HEK293T (cell line): ENCODE results near the gene KIR3DL2.
"Not testable (repeated sequence)": the region's sequence is repeated elsewhere in the genome, so short reads cannot be mapped to it uniquely, and the experiment has no call there.

Experiments
- CTCF ChIA-PET: fragments of 350-600 bp; formaldehyde crosslinking; extraction: SDS; loops from one replicate; lab custom pipeline; 2021; ENCODE audit warnings: antibody characterized with exemption, inconsistent platforms; lab: Yijun Ruan, JAX
- POLR2A ChIA-PET: fragments of 350-600 bp; formaldehyde crosslinking; extraction: SDS; loops from one replicate; lab custom pipeline; 2020; ENCODE audit warnings: antibody characterized with exemption, inconsistent platforms; lab: Yijun Ruan, JAX
- DNase-seq: peaks from one replicate; pipeline ENCODE4 v3.0.0; 2012; ENCODE audit warnings: mixed read lengths; ENCODE audit errors: extremely low spot score
- ARNT ChIP-seq: fragments of 450-650 bp; IDR thresholded peaks from 2 replicates; pipeline ENCODE4 v1.6.1; 2017; ENCODE audit warnings: mild to moderate bottlenecking
- BHLHE40 ChIP-seq: fragments of 450-650 bp; IDR thresholded peaks from 2 replicates; pipeline ENCODE4 v1.6.1; 2016; ENCODE audit warnings: mild to moderate bottlenecking, moderate library complexity, borderline replicate concordance
- CTBP1 ChIP-seq: fragments of 450-650 bp; IDR thresholded peaks from 2 replicates; pipeline ENCODE4 v1.6.1; 2016; ENCODE audit warnings: borderline replicate concordance
- ELF4 ChIP-seq: fragments of 450-650 bp; IDR thresholded peaks from 2 replicates; pipeline ENCODE4 v1.6.1; 2017; ENCODE audit warnings: antibody characterized with exemption
- FOXA1 ChIP-seq: fragments of 450-650 bp; IDR thresholded peaks from 2 replicates; pipeline ENCODE4 v1.6.1; 2016; ENCODE audit warnings: mild to moderate bottlenecking
- FOXK2 ChIP-seq: fragments of 450-650 bp; IDR thresholded peaks from 2 replicates; pipeline ENCODE4 v1.6.1; 2016; ENCODE audit warnings: mild to moderate bottlenecking
- FOXM1 ChIP-seq: fragments of 450-650 bp; IDR thresholded peaks from 2 replicates; pipeline ENCODE4 v1.6.1; 2017; ENCODE audit warnings: mild to moderate bottlenecking, borderline replicate concordance
- HDGF ChIP-seq: fragments of 450-650 bp; IDR thresholded peaks from 2 replicates; pipeline ENCODE4 v1.6.1; 2017; ENCODE audit warnings: antibody characterized with exemption, borderline replicate concordance
- L3MBTL2 ChIP-seq: fragments of 450-650 bp; conservative IDR thresholded peaks from 2 replicates; pipeline ENCODE4 v1.6.1; 2016; ENCODE audit warnings: mild to moderate bottlenecking
- LEF1 ChIP-seq: fragments of 450-650 bp; IDR thresholded peaks from 2 replicates; pipeline ENCODE4 v1.6.1; 2017; ENCODE audit warnings: mild to moderate bottlenecking, borderline replicate concordance
- NFRKB ChIP-seq: fragments of 450-650 bp; IDR thresholded peaks from 2 replicates; pipeline ENCODE4 v1.6.1; 2016; ENCODE audit warnings: mild to moderate bottlenecking, moderate library complexity
- SP1 ChIP-seq: fragments of 450-650 bp; IDR thresholded peaks from 2 replicates; pipeline ENCODE4 v1.6.1; 2017
- SUZ12 ChIP-seq: fragments of 450-650 bp; IDR thresholded peaks from 2 replicates; pipeline ENCODE4 v1.6.1; 2016; ENCODE audit warnings: mild to moderate bottlenecking
- TARDBP ChIP-seq: fragments of 450-650 bp; IDR thresholded peaks from 2 replicates; pipeline ENCODE4 v1.6.1; 2016
- ZNF384 ChIP-seq: fragments of 450-650 bp; IDR thresholded peaks from 2 replicates; pipeline ENCODE4 v1.6.1; 2016
- TF ChIP-seq, protein P1 (sequence below): fragments of 450-650 bp; IDR thresholded peaks from 2 replicates; pipeline ENCODE4 v1.6.1; 2016

The KIR3DL2 gene

DNA sequence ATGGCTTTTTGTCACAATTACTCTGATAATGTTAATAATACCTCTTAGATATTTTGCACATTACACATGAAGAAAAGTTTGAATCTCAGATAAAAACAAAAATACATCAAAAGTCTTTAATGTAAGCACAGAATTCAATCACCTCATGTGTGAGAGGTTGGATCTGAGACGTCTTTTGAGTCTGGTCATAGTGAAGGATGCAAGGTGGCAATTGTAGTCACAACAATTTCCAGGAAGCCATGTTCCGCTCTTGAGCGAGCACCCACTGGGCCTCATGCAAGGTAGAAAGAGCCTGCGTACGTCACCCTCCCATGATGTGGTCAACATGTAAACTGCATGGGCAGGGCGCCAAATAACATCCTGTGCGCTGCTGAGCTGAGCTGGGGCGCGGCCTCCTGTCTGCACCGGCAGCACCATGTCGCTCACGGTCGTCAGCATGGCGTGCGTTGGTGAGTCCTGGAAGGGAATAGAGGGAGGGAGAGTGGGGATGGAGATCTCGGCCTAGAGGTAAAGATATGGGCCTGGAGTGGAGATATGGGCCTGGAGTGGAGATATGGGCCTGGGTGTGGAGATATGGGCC, at the start of gene KIR3DL2:
Gene KIR3DL2 (plus strand): TSS at position 383 of the 580 bp plus-strand sequence. CDS start 33 bp downstream, at position 416.
- DNase-seq, POLR2A ChIA-PET, CTCF ChIA-PET: not testable (repeated sequence)

DNA sequence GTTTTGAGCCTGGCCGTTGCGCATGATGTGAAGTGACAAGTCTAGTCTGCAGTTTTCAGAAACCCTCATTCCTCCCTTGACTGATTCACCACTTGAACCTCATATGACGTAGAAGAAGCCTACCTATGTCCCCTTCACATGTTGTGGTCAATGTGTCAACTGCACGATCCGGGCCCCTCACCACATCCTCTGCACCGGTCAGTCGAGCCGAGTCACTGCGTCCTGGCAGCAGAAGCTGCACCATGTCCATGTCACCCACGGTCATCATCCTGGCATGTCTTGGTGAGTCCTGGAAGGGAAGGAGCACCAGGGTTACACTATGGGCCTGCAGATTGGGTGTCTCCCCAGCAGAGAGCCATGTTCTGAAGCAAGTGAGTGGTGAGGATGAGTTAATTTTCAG, 46.8 kb upstream of the KIR3DL2 start, which contains the start of gene KIR2DL4:
Gene KIR2DL4 (plus strand): TSS at position 201 of the 400 bp plus-strand sequence. CDS start 42 bp downstream, at position 243.
- CTCF ChIA-PET: no interaction called here
- TF ChIP-seq FOXM1 (no peak), L3MBTL2 (no peak), LEF1 (no peak), ARNT (no peak), HDGF (no peak), SUZ12 (no peak), ZNF384 (no peak), SP1 (no peak)
- TF ChIP-seq, protein P1, sequence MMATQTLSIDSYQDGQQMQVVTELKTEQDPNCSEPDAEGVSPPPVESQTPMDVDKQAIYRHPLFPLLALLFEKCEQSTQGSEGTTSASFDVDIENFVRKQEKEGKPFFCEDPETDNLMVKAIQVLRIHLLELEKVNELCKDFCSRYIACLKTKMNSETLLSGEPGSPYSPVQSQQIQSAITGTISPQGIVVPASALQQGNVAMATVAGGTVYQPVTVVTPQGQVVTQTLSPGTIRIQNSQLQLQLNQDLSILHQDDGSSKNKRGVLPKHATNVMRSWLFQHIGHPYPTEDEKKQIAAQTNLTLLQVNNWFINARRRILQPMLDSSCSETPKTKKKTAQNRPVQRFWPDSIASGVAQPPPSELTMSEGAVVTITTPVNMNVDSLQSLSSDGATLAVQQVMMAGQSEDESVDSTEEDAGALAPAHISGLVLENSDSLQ: no peak
- no peak for DNase-seq
- POLR2A ChIA-PET: no interaction called here

DNA sequence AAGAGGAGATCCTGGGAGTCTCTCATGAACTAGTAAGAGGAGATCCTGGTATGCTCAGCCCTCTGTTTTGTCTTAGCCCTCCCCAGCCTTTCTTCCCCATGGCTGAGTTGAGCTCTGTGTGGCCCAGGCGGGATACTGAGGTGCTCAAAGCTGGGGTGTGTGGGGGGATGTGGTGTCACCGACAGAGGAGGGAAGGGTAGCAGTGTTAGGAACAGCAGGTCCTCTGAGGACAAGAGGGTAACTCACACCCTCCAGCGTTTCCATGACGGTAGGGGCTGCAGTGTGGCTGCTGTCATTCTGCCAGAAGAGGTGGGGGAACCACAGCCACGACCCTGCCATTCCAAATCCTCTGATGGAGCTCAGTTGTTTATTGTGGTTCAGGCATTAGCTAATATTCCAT, 46.1 kb upstream of the KIR3DL2 start:
- TF ChIP-seq FOXK2: no peak
- no peak for TF ChIP-seq FOXM1
- TF ChIP-seq TARDBP: no peak
- CTCF ChIA-PET: no interaction called here
- no peak for DNase-seq
- POLR2A ChIA-PET: no interaction called here

DNA sequence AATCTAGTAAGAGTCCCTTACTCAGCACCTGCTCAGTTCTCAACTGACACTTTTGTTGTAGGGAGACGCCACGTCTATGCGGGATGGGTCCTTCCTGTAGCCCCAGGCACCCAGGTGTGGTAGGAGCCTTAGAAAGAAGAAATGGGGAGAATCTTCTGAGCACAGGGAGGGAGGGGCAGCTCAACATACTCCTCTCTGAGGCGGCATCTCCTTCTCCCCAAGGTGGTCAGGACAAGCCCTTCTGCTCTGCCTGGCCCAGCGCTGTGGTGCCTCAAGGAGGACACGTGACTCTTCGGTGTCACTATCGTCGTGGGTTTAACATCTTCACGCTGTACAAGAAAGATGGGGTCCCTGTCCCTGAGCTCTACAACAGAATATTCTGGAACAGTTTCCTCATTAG, 45.7 kb upstream of the KIR3DL2 start:
- ChIA-PET POLR2A (no interaction called here), CTCF (no interaction called here)
- TF ChIP-seq CTBP1 (no peak), FOXM1 (no peak), SUZ12 (no peak), ZNF384 (no peak), ARNT (no peak), SP1 (no peak), HDGF (no peak), FOXA1 (no peak), BHLHE40 (no peak), NFRKB (no peak), ELF4 (no peak)
- TF ChIP-seq, protein P1: no peak
- DNase-seq: no peak

DNA sequence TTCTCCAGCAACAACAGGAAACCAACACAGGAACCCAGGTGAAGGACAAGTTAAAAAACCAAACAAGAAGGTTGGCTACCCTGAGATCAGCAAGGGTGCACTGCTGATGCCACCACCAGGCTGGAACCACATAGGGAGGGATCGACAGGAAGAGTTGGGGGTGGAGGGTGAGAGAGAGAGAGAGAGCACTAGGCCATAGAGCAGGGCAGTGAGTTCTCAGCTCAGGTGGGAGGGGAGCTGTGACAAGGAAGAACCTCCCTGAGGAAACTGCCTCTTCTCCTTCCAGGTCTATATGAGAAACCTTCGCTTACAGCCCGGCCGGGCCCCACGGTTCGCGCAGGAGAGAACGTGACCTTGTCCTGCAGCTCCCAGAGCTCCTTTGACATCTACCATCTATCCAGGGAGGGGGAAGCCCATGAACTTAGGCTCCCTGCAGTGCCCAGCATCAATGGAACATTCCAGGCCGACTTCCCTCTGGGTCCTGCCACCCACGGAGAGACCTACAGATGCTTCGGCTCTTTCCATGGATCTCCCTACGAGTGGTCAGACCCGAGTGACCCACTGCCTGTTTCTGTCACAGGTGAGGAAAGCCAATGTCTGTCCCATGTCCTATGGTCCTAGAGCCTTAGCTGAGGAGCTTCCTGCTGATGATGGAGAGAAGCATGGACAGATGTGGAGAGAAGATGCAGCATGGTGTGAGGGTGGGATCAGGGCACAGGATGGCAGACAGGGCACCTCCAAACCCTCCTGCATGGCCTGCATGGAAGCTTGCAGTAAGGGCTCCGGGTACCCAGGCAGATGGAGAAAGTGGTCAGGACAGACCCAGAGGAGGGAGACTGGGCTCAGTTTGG, 44.4 kb upstream of the KIR3DL2 start:
- no peak for DNase-seq
- TF ChIP-seq ZNF384: no peak
- no peak for TF ChIP-seq CTBP1
- TF ChIP-seq SUZ12: no peak
- no peak for TF ChIP-seq FOXM1
- ChIA-PET CTCF (no interaction called here), POLR2A (no interaction called here)

DNA sequence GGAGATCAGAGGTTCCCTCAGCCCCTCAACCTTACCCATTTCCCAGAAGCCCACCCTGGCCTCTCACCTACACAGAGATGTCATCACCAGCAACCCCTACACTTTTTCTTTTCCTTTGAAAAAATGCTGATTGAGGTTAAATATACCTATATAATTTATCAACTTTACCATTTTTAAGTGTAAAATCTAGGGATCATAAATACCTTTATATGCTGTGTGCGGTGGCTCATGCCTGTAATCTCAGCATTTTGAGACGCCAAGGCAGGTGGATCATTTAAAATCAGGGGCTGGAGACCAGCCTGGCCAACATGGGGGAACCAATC, 43.8 kb upstream of the KIR3DL2 start:
- ChIA-PET POLR2A (no interaction called here), CTCF (no interaction called here)
- TF ChIP-seq FOXK2: no peak
- TF ChIP-seq, protein P1: no peak
- TF ChIP-seq SUZ12: no peak
- no peak for TF ChIP-seq LEF1
- no peak for TF ChIP-seq NFRKB
- no peak for TF ChIP-seq BHLHE40
- no peak for TF ChIP-seq HDGF
- no peak for TF ChIP-seq ELF4
- TF ChIP-seq SP1: no peak
- no peak for TF ChIP-seq CTBP1
- TF ChIP-seq L3MBTL2: no peak
- no peak for TF ChIP-seq FOXA1
- no peak for TF ChIP-seq FOXM1
- TF ChIP-seq ZNF384: no peak
- no peak for TF ChIP-seq TARDBP
- no peak for DNase-seq

DNA sequence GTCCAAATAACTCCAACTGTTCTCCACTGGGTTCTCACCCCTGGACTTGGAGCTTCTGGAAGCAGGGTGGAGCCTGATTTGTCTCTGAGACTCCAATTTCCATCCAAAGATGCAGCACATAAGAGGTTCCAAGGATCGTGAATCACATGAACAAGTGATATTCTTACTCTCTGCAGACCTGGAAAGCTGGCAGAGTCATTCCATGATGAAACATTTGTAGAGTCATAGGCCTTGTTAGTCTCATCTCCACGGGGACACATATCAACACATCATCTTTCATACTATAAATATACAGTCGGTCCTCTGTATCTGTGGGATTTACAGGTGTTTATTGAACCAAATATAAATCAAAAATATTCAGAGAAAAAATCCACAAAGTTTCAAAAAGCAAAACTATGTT, 35.7 kb upstream of the KIR3DL2 start:
- DNase-seq, CTCF ChIA-PET, POLR2A ChIA-PET: not testable (repeated sequence)

DNA sequence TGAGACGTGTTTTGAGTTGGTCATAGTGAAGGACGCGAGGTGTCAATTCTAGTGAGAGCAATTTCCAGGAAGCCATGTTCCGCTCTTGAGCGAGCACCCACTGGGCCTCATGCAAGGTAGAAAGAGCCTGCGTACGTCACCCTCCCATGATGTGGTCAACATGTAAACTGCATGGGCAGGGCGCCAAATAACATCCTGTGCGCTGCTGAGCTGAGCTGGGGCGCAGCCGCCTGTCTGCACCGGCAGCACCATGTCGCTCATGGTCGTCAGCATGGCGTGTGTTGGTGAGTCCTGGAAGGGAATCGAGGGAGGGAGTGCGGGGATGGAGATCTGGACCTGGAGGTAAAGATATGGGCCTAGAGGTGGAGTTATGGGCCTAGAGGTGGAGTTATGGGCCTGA, 34.0 kb upstream of the KIR3DL2 start, which contains the start of gene KIR3DL1:
Gene KIR3DL1 (plus strand): TSS at position 218 of the 400 bp plus-strand sequence.
- POLR2A ChIA-PET, DNase-seq, CTCF ChIA-PET: not testable (repeated sequence)
